K562 (cell line): ENCODE data around the gene GRIPAP1. TPM values are rescaled to one million over a fixed set of nuclear protein-coding genes. Genes with fewer than 3 reads are reported as not detected.

ENCODE experiments used
- ATAC-seq: fragments of 200-7000 bp; cut with Tn5 transposase; 3 replicates; pipeline ENCODE4 v1.9.1; 2020; ENCODE audit warnings: moderate library complexity
- BruUV-seq: library from RNA; stranded (reverse); fragments of 400-500 nt; replicated peaks from 2 replicates; lab custom pipeline; 2021; lab: Mats Ljungman, UMichigan
- CTCF ChIA-PET: fragments of 300-600 bp; formaldehyde crosslinking; extraction: SDS; loops from one replicate; lab custom pipeline; 2021; ENCODE audit warnings: low intra/inter-chr PET ratio; lab: Yijun Ruan, JAX
- POLR2A ChIA-PET: fragments of 300-600, 350-650 bp; sonication (Branson Sonifier 250); formaldehyde crosslinking; extraction: SDS; loops from one replicate; lab custom pipeline; 2021; ENCODE audit warnings: antibody characterized with exemption, inconsistent platforms; lab: Yijun Ruan, JAX
- DNase-seq, 4 experiments: peaks; one replicate each; pipeline versions ENCODE4 v3.0.0 to v3.0.0-alpha.2; 2011 to 2018; ENCODE audit warnings: low spot score in 3 of 4, mixed read lengths in 3 of 4; ENCODE audit errors: extremely low read depth in 1 of 4
- FAIRE-seq: peaks from 2 replicates; lab custom pipeline; 2011; peaks lifted over from hg19 to GRCh38; lab: Jason Lieb, UNC
- H2AFZ ChIP-seq: 2 replicates; pipeline ENCODE4 v1.6.0; 2011; ENCODE audit warnings: low read depth, low read length, control low read depth, inconsistent platforms
- H3K27ac ChIP-seq: fragments of 200-600 bp; 3 replicates; pipeline ENCODE4 v1.8.0; 2011; ENCODE audit warnings: low read depth, mild to moderate bottlenecking, control low read depth, inconsistent platforms, low read length, moderate library complexity, mixed read lengths; ENCODE audit errors: extremely low read depth
- H3K27me3 ChIP-seq, 2 experiments: fragments of 300-600 bp in 1 of 2; 2 replicates in 1 of 2; 3 replicates in 1 of 2; pipeline versions ENCODE4 v1.6.0 to v1.8.0; 2011; ENCODE audit warnings: inconsistent platforms in 2 of 2, low read length in 2 of 2, mild to moderate bottlenecking in 1 of 2, mixed read lengths in 1 of 2, moderate library complexity in 1 of 2; ENCODE audit not compliant: control insufficient read depth in 2 of 2, insufficient read depth in 2 of 2
- H3K36me3 ChIP-seq: fragments of 300-600 bp; 3 replicates; pipeline ENCODE4 v1.8.0; 2011; ENCODE audit warnings: mild to moderate bottlenecking, low read length, inconsistent platforms; ENCODE audit not compliant: control insufficient read depth, insufficient read depth
- H3K4me1 ChIP-seq, 2 experiments: fragments of 200-600 bp in 1 of 2; replicated peaks in 1 of 2; 2 replicates in 1 of 2; 3 replicates in 1 of 2; pipeline versions ENCODE4 v1.5.1 to v1.8.0; 2011; ENCODE audit warnings: inconsistent platforms in 2 of 2, low read length in 2 of 2, mild to moderate bottlenecking in 1 of 2, mixed read lengths in 1 of 2, moderate library complexity in 1 of 2; ENCODE audit not compliant: control insufficient read depth in 2 of 2, insufficient read depth in 2 of 2
- H3K4me2 ChIP-seq: 2 replicates; pipeline ENCODE4 v1.6.1; 2011; ENCODE audit warnings: low read length, control low read depth, inconsistent platforms, mixed read lengths; ENCODE audit not compliant: insufficient read depth
- H3K4me3 ChIP-seq: fragments of 200-600 bp; sonication (generic), shearing (Covaris generic); 2 replicates; pipeline ENCODE4 v1.5.1; 2016; ENCODE audit warnings: control low read depth, inconsistent platforms
- H3K79me2 ChIP-seq: fragments of 200-600 bp; 3 replicates; pipeline ENCODE4 v1.8.0; 2011; ENCODE audit warnings: low read length, inconsistent platforms; ENCODE audit not compliant: control insufficient read depth, insufficient read depth
- H3K9ac ChIP-seq, 2 experiments: 2 replicates each; pipeline versions ENCODE4 v1.6.0 to v1.6.1; 2011; ENCODE audit warnings: low read depth in 2 of 2, low read length in 2 of 2, control low read depth in 1 of 2, inconsistent platforms in 1 of 2, mild to moderate bottlenecking in 1 of 2, mixed read lengths in 1 of 2; ENCODE audit not compliant: insufficient read depth in 1 of 2
- H3K9me1 ChIP-seq: one replicate; pipeline ENCODE4 v1.6.0; 2011; ENCODE audit warnings: inconsistent platforms, mild to moderate bottlenecking, low read length, moderate library complexity; ENCODE audit not compliant: control insufficient read depth, insufficient read depth
- H3K9me3 ChIP-seq: replicated peaks from 2 replicates; pipeline ENCODE4 v1.5.1; 2011; ENCODE audit warnings: low read depth, low read length, inconsistent platforms; ENCODE audit not compliant: control insufficient read depth, insufficient read depth
- H4K20me1 ChIP-seq: replicated peaks from 2 replicates; pipeline ENCODE4 v1.6.1; 2011; ENCODE audit warnings: low read length, inconsistent platforms, mixed read lengths; ENCODE audit not compliant: control insufficient read depth, insufficient read depth
- BRD4 ChIP-seq: fragments of 200-600 bp; sonication (generic); IDR thresholded peaks from 2 replicates; pipeline ENCODE4 v1.6.1; 2017; ENCODE audit warnings: inconsistent platforms
- KAT2B ChIP-seq: IDR thresholded peaks from one replicate; pipeline ENCODE4 v1.6.1; 2012; ENCODE audit warnings: low read depth, mild to moderate bottlenecking, control low read depth, inconsistent platforms, low read length, moderate library complexity
- PRMT5 ChIP-seq: sonication (generic); formaldehyde crosslinking; IDR thresholded peaks from 2 replicates; pipeline ENCODE4 v1.5.0; 2020; ENCODE audit warnings: missing genetic modification reagents
- SP1 ChIP-seq: sonication (generic); formaldehyde crosslinking; IDR thresholded peaks from 2 replicates; pipeline ENCODE4 v1.8.1; 2022; ENCODE audit warnings: mild to moderate bottlenecking, missing genetic modification reagents
- TCF7L2 ChIP-seq: fragments of 150-350 bp; IDR thresholded peaks from 2 replicates; pipeline ENCODE4 v1.6.1; 2016; ENCODE audit warnings: low read depth, mild to moderate bottlenecking, low read length, moderate library complexity
- ZFP36 ChIP-seq: fragments of 150-350 bp; IDR thresholded peaks from 2 replicates; pipeline ENCODE4 v1.6.1; 2018; ENCODE audit warnings: low read length, low read depth; ENCODE audit not compliant: partially characterized antibody
- ZKSCAN8 ChIP-seq: fragments of 200-800 bp; sonication (Bioruptor generic); IDR thresholded peaks from 2 replicates; pipeline ENCODE4 v1.6.1; 2016; ENCODE audit warnings: missing genetic modification characterization, missing compliant biosample characterization
- ZNF174 ChIP-seq: fragments of 250-450 bp; sonication (Bioruptor Pico); IDR thresholded peaks from 2 replicates; pipeline ENCODE4 v1.4.0; 2020; ENCODE audit warnings: mild to moderate bottlenecking
- ZNF263 ChIP-seq: sonication (generic); formaldehyde crosslinking; IDR thresholded peaks from 2 replicates; pipeline ENCODE4 v1.8.0; 2022; ENCODE audit warnings: mild to moderate bottlenecking, missing genetic modification reagents, borderline replicate concordance
- ZNF282 ChIP-seq: sonication (generic); formaldehyde crosslinking; IDR thresholded peaks from 2 replicates; pipeline ENCODE4 v1.8.1; 2023; ENCODE audit warnings: missing genetic modification reagents
- ZSCAN32 ChIP-seq: fragments of 450-650 bp; formaldehyde crosslinking; IDR thresholded peaks from 2 replicates; pipeline ENCODE4 v1.4.0; 2020; ENCODE audit warnings: mild to moderate bottlenecking, moderate library complexity
- WGBS: fragments of 100-300 bp; shearing (Covaris generic); methylation state at CpG from one replicate; pipeline ENCODE4 v1.1.6; 2016; ENCODE audit warnings: low coverage, mixed read lengths; ENCODE audit not compliant: insufficient coverage; ENCODE audit errors: missing lambda C conversion rate; 5-methylcytosine and 5-hydroxymethylcytosine counted together
- in situ Hi-C: fragments of 300-500 bp; cut with MboI; formaldehyde crosslinking; loops from 4 replicates; pipeline ENCODE4 v1.15.0; 2018; ENCODE audit warnings: inconsistent platforms, mixed read lengths
- intact Hi-C: fragments of 100-400 bp; cut with micrococcal nuclease; formaldehyde crosslinking; loops from 2 replicates; pipeline ENCODE4 v1.14.2; 2022
- polyA plus RNA-seq, 8 experiments: library from polyadenylated mRNA; depleted of rRNA in 4 of 8; stranded (reverse) in 5 of 8; unstranded in 3 of 8; fragments of >200 nt; fragmentation: Nextera tagmentation in 2 of 8; fragmentation: Illumina TruSeq in 1 of 8; extraction: Ambion mirVana in 2 of 8; extraction: Trizol in 1 of 8; gene quantifications; 2 replicates each; pipeline versions ENCODE4 v1.2.1 to v1.2.3, GENCODE V29; 2011 to 2014; ENCODE audit warnings: inconsistent platforms in 1 of 8, missing spikeins in 1 of 8
- total RNA-seq, 7 experiments: library from RNA; depleted of rRNA in 6 of 7; stranded (reverse); fragments of >200 nt in 6 of 7; fragmentation: Illumina TruSeq in 2 of 7; extraction: Trizol in 2 of 7; gene quantifications; 2 replicates each; pipeline versions ENCODE4 v1.2.1 to v1.2.3, GENCODE V29; 2011 to 2021; ENCODE audit warnings: low replicate concordance in 1 of 7
- TF ChIP-seq, protein P1 (sequence below): fragments of 250-450 bp; sonication (Bioruptor Pico); IDR thresholded peaks from 2 replicates; pipeline ENCODE4 v1.5.0; 2020; ENCODE audit warnings: mild to moderate bottlenecking
- TF ChIP-seq, protein P2 (sequence below): fragments of 150-350 bp; conservative IDR thresholded peaks from 2 replicates; pipeline ENCODE4 v1.6.1; 2014; ENCODE audit warnings: low read length
- TF ChIP-seq, protein P3 (sequence below): fragments of 250-450 bp; sonication (Bioruptor Pico); IDR thresholded peaks from 2 replicates; pipeline ENCODE4 v1.4.0; 2020; ENCODE audit warnings: mild to moderate bottlenecking, moderate library complexity

The GRIPAP1 gene
- total and polyA plus RNA-seq, 9 of the 15 experiments (the other 6 are each of a cell fraction or from before 2014, with no cell fraction given), result 4.1 to 41.6 (median 24.0) TPM

DNA sequence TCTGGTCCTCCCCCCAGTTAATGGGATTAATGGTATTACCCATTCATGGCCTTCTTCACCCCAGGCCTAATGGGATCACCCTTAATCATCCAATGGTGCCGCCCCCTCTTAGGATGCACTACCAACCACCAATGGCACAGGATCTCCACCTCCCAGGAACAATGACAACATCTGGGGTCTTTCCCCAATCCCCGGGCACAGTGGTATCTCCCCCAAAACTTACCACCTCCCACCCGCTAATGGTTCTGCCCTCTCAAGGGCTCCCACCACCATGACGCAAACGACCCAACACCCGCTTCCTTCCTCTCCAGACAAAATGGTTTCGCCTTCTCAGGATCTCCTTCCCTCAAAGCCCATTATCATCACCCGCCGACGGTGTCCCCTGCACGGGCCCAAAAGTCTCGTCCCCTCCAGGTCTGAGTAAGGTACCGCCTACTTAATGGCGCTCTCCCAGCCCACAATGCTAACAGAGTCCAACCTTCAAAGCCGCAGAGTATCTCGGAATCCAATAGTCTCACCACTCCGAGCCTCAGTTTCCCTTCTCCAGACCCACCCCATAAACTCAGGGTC, 458 bp downstream of the GRIPAP1 start:
- Histone ChIP-seq H4K20me1 (no peaks in the 10 kb centered on the region), H3K9ac (peak overlapping the region; percentile 94 to 97), H3K27me3 (no peaks in the 10 kb centered on the region), H3K4me3 (peak overlapping the region; percentile 80), H3K4me2 (peak overlapping the region; percentile 94), H3K79me2 (peaks cover 18% of the 10 kb centered on the region), H3K36me3 (peaks cover 33% of the 10 kb centered on the region; the same call in 2 of the 3 replicates), H2AFZ (peak overlapping the region; percentile 100), H3K4me1 (peaks cover 3 to 6% of the 10 kb centered on the region in 2 experiments; a peak in 2 of 5 replicates), H3K9me1 (no peaks in the 10 kb centered on the region), H3K27ac (peak overlapping the region; percentile 100), H3K9me3 (no peaks in the 10 kb centered on the region)
- ChIA-PET CTCF (no interaction called here), POLR2A (interaction anchor here (0.6 to 1.3 kb wide), 7 partner anchors 21 to 205 kb away, joined by 3 to 4 read pairs (median 3); no protein-coding TSS in a partner anchor)
- 0% methylated on average over 15 of the region's 17 CpGs for WGBS
- DNase-seq (peak; percentile 39 to 62 (median 50)), ATAC-seq (peak; percentile 67), FAIRE-seq (no peak)
- TSS peak; percentile 69 for BruUV-seq
- intact Hi-C loops (loop anchor here (5.0 kb wide), 2 partner anchors 41 to 44 kb away; partner anchors contain the start of genes OTUD5 and TFE3), in situ Hi-C loops (no loop called here)
- TF ChIP-seq ZNF174 (CRISPR knock-in tag), result no peak
- TF ChIP-seq, protein P1, sequence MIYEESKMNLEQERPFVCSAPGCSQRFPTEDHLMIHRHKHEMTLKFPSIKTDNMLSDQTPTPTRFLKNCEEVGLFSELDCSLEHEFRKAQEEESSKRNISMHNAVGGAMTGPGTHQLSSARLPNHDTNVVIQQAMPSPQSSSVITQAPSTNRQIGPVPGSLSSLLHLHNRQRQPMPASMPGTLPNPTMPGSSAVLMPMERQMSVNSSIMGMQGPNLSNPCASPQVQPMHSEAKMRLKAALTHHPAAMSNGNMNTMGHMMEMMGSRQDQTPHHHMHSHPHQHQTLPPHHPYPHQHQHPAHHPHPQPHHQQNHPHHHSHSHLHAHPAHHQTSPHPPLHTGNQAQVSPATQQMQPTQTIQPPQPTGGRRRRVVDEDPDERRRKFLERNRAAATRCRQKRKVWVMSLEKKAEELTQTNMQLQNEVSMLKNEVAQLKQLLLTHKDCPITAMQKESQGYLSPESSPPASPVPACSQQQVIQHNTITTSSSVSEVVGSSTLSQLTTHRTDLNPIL (CRISPR knock-in tag), result no peak
- TF ChIP-seq, protein P2, sequence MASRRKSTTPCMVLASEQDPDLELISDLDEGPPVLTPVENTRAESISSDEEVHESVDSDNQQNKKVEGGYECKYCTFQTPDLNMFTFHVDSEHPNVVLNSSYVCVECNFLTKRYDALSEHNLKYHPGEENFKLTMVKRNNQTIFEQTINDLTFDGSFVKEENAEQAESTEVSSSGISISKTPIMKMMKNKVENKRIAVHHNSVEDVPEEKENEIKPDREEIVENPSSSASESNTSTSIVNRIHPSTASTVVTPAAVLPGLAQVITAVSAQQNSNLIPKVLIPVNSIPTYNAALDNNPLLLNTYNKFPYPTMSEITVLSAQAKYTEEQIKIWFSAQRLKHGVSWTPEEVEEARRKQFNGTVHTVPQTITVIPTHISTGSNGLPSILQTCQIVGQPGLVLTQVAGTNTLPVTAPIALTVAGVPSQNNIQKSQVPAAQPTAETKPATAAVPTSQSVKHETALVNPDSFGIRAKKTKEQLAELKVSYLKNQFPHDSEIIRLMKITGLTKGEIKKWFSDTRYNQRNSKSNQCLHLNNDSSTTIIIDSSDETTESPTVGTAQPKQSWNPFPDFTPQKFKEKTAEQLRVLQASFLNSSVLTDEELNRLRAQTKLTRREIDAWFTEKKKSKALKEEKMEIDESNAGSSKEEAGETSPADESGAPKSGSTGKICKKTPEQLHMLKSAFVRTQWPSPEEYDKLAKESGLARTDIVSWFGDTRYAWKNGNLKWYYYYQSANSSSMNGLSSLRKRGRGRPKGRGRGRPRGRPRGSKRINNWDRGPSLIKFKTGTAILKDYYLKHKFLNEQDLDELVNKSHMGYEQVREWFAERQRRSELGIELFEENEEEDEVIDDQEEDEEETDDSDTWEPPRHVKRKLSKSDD, result no peak
- TF ChIP-seq, protein P3, sequence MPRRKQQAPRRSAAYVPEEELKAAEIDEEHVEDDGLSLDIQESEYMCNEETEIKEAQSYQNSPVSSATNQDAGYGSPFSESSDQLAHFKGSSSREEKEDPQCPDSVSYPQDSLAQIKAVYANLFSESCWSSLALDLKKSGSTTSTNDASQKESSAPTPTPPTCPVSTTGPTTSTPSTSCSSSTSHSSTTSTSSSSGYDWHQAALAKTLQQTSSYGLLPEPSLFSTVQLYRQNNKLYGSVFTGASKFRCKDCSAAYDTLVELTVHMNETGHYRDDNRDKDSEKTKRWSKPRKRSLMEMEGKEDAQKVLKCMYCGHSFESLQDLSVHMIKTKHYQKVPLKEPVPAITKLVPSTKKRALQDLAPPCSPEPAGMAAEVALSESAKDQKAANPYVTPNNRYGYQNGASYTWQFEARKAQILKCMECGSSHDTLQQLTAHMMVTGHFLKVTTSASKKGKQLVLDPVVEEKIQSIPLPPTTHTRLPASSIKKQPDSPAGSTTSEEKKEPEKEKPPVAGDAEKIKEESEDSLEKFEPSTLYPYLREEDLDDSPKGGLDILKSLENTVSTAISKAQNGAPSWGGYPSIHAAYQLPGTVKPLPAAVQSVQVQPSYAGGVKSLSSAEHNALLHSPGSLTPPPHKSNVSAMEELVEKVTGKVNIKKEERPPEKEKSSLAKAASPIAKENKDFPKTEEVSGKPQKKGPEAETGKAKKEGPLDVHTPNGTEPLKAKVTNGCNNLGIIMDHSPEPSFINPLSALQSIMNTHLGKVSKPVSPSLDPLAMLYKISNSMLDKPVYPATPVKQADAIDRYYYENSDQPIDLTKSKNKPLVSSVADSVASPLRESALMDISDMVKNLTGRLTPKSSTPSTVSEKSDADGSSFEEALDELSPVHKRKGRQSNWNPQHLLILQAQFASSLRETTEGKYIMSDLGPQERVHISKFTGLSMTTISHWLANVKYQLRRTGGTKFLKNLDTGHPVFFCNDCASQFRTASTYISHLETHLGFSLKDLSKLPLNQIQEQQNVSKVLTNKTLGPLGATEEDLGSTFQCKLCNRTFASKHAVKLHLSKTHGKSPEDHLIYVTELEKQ (CRISPR knock-in tag), result no peak
- TF ChIP-seq ZKSCAN8 (CRISPR knock-in tag), result no peak
- TF ChIP-seq TCF7L2, result peak; percentile 43; the same call in 1 of the 2 replicates
- TF ChIP-seq SP1, result 0 out of 2 replicates have a peak, but pooled peaks have one; percentile 29
- TF ChIP-seq ZFP36, result no peak
- TF ChIP-seq PRMT5 (CRISPR knock-in tag), result no peak
- TF ChIP-seq ZNF282, result no peak
- TF ChIP-seq ZNF263 (CRISPR knock-in tag), result no peak
- peak; percentile 22; the same call in 1 of the 2 replicates for TF ChIP-seq BRD4
- TF ChIP-seq KAT2B, result no peak
- TF ChIP-seq ZSCAN32 (CRISPR knock-in tag), result no peak
